Testis (tissue), 2 donors: Measurements from ENCODE around the gene SLC22A4.

ENCODE experiments used
- POLR2A ChIP-seq: fragments of 450-650 bp; IDR thresholded peaks from one replicate; pipeline ENCODE4 v1.6.1; 2017; ENCODE audit warnings: antibody characterized with exemption, mild to moderate bottlenecking, moderate library complexity
- TF ChIP-seq, protein P1 (sequence below), 3 experiments: fragments of 450-650 bp in 2 of 3; fragments of 200-600 bp in 1 of 3; sonication (generic) in 1 of 3; IDR thresholded peaks; one replicate each; pipeline ENCODE4 v1.5.1; 2016 to 2019; ENCODE audit warnings: antibody characterized with exemption in 3 of 3, mild to moderate bottlenecking in 2 of 3, moderate library complexity in 1 of 3

DNA sequence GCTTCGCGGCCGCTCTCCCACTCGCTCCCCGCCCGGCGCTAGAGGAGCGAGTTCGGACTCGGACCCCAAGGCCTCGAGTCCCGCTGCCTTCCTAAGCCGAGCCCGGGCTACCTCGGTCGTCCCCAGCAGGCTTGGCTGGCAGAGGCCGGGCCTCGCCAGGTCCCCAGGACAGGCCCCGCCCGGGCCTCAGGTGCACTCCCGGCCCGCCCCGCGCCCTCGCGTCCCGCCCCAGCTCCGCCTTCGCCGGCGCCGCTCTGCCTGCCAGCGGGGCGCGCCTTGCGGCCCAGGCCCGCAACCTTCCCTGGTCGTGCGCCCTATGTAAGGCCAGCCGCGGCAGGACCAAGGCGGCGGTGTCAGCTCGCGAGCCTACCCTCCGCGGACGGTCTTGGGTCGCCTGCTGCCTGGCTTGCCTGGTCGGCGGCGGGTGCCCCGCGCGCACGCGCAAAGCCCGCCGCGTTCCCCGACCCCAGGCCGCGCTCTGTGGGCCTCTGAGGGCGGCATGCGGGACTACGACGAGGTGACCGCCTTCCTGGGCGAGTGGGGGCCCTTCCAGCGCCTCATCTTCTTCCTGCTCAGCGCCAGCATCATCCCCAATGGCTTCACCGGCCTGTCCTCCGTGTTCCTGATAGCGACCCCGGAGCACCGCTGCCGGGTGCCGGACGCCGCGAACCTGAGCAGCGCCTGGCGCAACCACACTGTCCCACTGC is 75.4 kb downstream of the SLC22A4 start, which contains the start of gene SLC22A5:
- TF ChIP-seq, protein P1, sequence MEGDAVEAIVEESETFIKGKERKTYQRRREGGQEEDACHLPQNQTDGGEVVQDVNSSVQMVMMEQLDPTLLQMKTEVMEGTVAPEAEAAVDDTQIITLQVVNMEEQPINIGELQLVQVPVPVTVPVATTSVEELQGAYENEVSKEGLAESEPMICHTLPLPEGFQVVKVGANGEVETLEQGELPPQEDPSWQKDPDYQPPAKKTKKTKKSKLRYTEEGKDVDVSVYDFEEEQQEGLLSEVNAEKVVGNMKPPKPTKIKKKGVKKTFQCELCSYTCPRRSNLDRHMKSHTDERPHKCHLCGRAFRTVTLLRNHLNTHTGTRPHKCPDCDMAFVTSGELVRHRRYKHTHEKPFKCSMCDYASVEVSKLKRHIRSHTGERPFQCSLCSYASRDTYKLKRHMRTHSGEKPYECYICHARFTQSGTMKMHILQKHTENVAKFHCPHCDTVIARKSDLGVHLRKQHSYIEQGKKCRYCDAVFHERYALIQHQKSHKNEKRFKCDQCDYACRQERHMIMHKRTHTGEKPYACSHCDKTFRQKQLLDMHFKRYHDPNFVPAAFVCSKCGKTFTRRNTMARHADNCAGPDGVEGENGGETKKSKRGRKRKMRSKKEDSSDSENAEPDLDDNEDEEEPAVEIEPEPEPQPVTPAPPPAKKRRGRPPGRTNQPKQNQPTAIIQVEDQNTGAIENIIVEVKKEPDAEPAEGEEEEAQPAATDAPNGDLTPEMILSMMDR (IDR thresholded peaks at IDR 0.05), result no peak
- TF ChIP-seq POLR2A, result no peak
